ENCODE measurements around the gene KIF6.

KIF6 gene

DNA sequence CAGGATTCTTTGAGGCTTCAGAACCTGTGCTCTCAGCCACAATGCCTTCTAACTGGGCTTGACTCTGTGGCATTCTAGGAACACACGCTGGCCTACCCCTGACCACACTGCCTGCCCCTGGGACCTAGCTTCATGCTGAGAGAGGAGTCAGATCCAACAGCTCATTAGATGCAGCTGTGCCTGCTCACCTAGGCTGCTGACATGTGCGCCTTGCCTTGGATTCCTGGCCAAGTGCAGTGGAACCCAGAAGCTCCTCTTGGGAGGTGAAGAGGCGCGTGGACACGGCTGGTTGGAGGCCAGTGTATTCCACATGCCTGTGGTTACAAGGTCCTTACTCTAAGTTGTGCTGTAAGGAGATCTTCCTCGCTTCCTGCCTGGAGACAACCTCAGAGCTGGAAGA, 378.0 kb downstream of the KIF6 start:
- DNase-seq (ENCODE audit: low read depth): no peak

DNA sequence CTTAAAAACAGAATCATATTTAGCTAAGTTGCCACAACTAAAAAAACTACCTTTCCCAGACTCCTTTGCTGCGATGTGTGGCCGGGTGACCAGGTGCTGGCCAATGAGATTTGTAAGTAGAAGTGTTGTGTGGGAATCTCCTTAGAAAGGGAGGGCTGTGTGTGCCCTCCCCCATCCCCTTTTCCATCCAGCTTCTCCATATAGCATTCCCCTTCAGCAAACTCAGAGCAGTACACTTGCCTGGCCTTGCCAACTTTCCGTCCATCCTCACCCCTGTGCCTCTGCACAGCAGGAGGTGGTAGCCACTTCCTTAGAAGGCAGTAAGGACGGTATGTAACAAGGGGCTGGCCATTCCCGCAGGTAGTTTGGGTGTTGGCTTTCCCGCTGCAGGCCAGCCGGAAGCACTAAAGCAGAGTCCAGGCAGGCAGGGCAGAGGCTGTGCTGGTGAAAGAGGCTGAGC, 380.4 kb downstream of the KIF6 start:
- no peak for DNase-seq (ENCODE audit: low read depth)

DNA sequence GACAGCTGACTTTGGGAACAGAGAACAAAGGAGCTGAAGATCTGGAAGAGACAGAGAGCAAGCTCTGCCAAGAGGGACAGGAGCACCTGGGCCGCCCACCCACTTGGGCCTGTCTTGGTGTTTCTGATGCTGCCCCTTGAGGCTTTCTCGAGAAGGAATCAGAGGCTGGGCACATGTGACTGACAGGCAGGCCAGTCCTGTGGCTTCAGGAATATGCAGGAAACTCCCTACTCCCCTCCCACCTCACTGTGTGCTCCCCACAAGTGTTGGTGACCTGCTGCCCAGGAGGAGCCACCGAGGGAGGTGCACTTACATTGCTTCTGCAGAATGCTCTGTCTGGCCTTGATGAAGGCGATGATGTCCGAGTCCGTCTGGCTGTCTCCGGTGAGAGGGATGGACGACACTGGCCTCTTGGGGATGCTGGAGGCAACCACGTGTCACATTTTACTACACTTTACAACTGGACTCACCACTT, 381.8 kb downstream of the KIF6 start:
- no peak for DNase-seq (ENCODE audit: low read depth)

DNA sequence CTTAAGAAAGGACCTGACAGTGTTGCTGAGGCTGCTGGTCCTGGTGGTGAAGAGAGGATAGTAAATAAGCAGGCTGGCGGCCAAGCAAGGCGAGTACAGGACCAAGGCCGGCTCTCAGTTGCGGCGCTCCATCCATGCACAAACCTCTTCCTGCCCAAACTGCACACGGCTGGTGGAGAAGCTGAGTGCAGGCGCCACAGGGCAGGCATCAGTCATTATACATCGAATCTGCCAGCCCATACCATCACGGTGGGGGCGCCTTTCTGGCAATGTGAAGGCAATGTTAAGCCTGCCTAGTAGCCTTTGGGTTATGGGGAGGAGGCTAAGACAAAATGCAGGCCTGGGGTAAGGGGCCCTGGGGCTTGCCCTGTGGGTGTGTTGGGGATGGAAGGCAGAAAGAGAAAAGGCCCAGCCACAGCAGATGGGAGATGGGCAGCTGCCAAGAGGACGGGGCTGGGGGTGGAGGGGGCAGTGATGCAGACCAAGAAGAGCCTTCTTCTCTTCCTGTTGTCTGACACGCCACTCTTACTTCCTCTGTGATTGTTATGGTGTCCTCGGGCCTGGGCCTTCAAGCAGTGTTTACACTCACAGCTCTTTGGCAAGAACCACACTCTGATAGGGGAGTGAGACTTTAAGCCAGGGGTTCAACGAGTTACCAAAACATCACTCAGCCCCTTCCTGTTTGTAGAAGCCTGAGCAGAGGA, 382.4 kb downstream of the KIF6 start:
- no peak for DNase-seq (ENCODE audit: low read depth)

DNA sequence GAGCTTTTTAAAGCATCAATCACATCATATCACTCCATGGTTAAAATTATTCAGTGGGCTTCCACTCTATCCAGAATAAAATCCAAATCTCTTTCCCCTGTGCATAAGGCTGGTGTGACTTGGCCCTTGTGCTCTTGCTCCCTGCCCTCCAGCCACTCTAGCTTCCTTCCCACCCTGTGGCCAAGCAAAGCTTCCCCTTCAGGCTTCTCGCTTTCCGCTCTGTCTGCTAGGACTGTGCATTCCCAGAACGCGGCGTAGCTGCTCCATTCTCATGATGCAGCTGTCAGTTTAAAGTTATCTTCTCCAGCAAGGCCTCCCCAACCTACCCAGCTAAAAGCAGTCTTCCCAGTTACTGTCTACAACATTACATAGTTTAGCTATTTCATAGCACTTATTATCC, 383.3 kb downstream of the KIF6 start:
- DNase-seq (ENCODE audit: low read depth): no peak

DNA sequence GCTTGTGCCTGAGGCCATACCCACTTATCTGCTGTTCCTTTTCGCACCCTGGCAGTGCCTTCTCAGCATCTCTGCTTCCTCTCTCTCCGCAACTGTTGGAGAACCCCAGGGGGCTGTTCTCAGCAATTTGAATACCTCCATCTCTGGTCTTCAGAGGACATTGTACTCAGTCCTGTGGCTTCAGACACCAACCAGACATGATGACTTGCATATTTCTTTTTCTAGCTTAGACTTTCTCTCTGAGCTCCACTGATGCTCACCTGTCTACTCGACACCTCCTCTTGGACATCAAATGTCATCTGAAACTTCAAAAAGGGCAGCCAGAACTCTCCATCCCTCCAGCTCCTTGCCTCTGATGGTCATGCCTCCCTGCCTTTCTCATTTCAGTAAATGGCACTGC, 383.9 kb downstream of the KIF6 start:
- DNase-seq (ENCODE audit: low read depth): no peak

DNA sequence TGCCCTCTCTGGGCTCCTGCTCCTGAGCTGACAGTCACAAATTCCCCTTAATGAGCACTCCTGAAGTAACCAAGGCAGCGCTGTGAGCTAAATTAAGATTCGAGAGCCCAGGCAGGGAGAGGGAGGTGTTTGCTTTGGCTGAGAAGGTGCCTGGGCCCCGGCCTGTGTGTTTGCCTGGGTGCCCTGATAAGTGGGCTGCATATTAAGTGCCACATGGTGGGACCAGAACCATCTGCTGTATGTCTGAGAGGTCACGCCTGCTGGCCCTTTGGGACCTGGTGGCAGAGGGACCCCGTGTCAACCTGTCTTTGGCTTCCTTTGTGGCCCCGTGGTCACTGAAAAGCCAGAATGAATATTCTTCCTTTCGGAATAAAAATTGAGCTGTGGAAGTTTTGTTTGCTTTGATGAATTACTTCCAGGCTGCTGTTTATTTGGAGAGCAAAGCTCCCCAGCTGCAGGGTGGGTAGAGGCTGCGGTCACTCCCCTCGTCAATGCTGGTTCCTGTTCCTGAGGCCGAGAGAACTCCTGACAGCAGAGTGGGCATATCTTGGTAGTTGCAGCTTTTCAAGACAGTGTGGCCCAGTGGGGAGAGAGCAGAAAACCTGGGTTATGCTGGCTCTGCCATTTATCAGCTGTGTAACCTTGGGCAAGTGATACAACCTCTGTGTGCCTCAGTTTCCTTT, 385.2 kb downstream of the KIF6 start:
- no peak for DNase-seq (ENCODE audit: low read depth)

DNA sequence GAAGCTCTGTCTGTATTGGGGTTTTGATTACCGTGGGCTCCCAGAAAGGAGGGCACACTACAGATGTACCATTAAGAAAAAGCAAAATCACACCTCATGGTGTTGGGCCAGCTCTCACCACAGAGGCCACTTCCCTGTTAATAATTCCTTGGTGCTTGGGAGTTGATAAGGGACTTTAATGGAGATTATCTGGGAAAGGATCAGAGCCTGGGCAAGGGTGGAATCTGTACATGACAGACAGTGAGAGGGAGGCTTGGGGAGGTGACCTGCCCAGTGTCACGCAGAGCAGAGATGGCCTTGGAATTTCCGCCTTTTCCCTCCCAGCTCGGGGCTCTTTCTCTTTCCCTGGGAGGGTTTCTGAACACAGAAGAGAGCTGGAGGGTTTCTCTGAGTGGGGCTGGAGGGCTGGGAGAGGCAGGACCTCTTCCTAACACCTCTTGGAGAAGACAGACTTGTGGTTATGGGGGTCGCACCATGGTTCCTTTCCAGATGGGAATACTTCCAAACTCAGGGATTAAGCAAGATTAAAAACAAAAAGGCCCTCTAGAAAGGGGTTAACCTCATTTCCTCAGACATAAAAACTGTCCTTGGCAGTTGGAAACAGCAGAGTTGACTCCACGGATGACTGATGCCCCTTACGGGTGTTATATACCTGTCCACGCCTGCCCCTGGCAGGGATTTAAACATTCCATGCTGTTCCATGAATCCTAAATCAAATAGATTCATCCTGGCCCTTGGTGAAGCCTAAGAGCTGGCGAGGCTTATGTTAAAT, 385.9 kb downstream of the KIF6 start:
- DNase-seq (ENCODE audit: low read depth): no peak

DNA sequence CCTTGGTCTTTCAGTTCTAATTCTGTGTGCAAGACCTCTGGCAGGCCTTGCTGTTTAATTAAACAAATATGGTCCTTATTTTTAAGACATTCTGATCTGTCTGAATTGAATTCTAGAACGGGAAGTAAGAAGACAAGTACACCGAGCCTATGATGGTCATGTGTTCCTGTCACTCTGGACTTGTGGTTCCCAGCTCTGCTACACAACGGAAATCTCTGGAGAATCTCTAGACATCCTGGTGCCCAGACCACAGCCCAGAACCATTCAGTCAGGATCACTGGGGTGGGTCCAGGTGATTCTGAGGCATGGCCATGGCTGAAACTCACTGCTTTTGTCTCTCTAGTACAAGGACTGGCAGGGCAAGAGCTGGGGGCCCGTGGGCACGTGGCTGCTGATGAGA, 386.8 kb downstream of the KIF6 start:
- no peak for DNase-seq (ENCODE audit: low read depth)

DNA sequence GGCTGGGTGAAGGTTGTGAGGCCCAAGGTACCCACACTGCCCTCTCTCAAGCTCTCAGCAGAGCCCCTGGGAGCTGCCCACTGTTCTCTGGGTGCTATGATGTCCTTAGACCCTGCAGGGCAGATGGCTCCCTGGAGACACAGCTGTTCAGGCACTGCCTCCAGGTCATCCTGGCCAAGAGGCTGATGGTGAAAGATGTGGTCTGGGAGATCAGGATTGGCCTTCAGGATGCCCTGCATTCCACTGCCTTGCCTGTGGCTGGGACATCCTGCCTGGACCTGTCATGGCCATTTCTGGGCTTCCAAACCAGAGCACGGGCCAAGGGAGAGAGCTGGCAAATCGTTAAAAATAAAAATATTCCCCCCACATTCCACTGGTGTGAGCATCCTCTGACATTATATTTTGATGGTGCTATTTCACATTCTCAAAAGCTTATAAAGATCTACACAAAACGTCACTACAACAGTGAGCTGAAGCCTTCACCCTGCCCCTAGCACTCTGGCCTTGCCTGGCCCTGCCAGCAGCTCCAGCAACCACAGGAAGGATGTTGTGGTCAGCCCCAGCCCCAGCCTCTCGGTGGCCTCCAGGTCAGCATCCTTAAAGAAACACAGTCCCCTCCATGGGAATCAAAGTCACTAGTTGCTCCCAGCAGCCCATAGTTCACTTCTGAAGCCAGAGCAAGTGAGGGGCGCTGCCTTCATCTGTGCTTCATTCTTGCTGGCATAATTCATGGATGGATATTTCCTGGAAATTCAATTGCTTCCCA, 389.2 kb downstream of the KIF6 start:
- DNase-seq (ENCODE audit: low read depth): no peak

DNA sequence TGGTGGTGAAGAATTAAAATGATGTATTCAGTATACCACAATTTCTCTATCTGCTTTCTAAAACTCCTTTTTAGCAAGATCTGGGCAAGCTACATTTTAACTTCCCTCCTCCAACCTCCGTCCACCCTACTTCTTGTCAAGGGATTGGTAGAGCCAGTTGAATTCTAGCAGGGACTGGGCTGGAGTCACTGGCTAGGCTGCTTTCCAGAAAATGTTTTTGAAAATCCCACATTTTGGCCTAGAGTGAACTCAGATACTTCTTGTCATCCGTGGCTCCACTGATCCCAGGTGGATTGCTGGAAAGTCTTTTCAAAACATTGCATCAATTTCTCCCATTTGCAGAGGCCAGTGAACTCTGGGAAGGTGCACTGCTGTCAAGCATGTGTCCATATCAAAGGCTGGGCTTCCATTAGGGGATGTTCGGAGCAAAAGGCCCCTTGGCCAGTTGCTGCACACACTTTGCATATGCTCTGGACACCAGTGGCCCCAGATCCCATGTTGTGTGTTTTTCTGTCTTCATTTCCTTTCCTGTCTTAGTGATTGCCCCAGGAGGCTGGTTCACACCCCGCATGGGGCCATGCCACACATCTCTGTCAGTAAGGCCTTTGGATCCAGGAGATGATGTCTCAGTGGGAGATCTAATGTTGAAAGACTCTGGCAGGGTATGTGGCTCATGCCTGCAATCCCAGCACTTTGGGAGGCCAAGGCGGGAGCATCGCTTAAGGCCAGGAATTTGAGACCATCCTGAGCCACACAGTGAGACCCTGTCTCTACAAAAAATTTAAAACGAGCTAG, 391.4 kb downstream of the KIF6 start:
- no peak for DNase-seq (ENCODE audit: low read depth)

DNA sequence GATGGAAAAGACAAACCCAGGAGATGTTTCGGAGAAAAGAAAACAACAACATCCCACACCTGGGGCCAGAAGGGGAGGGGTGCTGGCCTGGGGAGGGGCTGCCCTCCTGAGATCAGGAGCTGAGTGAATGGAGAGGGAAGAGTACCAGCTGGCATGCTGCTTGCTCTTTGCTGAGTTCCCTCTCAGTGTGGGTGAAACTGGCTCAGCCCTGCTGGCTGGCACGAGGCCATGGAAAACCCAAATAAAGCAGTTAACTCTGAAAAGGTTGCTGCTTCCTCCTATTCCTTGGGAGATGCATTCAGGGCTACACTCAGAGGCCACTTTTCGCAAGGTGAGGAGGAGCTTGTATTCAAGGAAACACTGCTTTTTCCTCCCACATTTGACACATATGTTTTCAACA, 394.7 kb downstream of the KIF6 start:
- no peak for DNase-seq (ENCODE audit: low read depth)

DNA sequence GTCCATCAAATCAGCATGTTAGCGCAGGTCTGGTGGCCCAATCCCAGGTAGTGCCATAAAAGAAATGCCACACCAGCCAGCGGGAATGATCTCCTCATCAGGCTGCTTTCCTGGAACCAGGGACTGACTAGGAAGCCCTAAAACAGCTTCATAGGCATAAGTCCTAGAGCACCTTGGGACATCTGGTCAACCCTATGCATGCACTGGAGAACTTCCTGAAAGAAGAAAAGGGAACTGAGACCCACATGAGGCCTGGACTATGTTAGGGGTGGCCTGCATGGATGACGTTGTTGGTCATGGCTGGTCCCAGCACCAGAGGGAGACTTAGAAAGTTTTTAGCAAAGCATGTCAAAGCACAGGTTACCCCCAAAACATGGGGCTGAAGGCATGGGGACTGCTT, 395.2 kb downstream of the KIF6 start:
- DNase-seq (ENCODE audit: low read depth): no peak

DNA sequence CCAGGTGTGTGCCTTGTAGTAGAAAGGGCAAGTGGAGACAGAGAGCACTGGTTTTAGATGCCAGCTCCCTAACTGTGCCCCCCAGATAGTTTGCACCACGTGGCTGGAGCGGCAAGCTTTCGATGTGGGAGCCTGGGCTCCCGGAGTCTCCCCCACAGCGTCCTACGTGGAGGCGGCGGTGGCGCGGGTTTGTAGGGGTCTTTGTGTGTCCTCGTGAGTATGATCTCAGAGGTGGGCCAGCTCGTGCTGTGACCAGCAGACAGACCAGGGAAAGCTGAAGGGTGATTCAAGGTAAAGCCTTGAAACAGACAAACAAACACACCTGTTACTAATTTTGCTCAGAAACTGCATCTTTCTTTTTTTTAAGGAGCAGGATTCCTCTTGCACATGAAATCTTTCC, 397.1 kb downstream of the KIF6 start:
- no peak for DNase-seq (ENCODE audit: low read depth)

DNA sequence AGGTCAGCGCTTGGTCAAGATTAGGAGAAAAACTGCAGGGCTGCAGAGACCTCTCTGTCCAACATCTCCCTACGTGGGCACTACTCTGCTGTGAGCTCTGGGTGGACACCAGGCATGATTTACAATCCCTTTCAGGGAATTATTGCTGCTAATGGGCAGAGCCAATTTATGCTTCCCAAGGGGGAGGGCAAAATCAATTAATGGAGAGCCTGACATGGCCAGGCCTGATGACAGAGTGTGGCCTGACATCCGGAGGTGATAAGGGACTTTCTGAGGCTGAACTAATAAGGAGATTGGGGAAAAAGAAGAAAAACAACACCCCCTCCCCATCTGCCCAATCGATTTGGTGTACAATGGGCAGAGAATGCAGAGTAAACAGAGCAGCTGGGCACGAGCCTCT, 397.7 kb downstream of the KIF6 start:
- DNase-seq (ENCODE audit: low read depth): no peak

DNA sequence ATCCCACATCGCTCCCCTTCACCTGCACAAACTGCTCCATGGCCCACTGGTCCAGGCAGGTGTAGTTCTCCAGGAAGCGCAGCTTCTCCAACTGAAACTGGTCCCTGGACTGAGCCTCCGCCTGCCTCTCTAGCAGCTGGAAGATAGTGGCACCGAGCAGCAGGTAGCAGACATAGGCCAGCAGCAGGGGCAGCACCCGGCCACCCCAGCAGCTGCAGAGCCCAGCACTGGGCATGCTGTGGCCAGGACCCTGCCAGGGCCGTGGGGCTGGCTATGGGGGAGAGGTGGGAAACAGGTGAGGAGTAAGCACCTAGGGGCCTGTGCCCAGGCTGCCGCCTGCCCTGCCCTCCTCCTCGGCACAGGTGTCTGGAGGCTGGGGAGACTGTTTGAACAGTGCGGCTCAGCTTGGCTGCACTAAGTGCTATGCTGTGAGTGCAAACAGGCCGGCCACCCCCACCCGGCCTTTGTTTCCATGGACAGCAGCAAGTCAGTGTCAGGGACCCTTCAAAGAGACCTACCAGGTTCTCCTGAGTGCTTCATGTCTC, 402.8 kb downstream of the KIF6 start, which contains the start of gene KCNK16:
Gene KCNK16, minus strand, starts transcription at position 397 of the 545 bp plus-strand sequence. Its CDS starts 162 bp downstream, at position 235.
- DNase-seq (ENCODE audit: low read depth): no peak

DNA sequence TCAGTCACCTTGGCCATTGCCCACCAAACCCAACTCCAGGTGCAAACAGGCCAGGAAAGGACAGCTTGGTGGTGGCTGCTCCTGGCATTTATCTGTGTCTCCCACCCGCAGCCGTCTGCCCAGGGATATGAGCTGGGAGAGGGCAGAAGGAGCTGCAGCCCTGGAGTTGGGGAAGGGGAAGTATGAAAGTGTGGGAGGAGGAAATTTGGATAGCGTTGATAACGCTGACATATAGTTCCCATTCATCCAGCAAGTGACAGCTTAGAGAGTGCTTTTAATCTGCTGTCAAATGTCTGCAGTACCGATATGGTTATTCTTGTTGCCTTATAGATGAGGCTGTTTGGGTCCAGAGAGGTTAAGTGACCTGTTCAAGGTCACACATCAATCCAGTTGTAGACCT, 403.4 kb downstream of the KIF6 start:
- no peak for DNase-seq (ENCODE audit: low read depth)

DNA sequence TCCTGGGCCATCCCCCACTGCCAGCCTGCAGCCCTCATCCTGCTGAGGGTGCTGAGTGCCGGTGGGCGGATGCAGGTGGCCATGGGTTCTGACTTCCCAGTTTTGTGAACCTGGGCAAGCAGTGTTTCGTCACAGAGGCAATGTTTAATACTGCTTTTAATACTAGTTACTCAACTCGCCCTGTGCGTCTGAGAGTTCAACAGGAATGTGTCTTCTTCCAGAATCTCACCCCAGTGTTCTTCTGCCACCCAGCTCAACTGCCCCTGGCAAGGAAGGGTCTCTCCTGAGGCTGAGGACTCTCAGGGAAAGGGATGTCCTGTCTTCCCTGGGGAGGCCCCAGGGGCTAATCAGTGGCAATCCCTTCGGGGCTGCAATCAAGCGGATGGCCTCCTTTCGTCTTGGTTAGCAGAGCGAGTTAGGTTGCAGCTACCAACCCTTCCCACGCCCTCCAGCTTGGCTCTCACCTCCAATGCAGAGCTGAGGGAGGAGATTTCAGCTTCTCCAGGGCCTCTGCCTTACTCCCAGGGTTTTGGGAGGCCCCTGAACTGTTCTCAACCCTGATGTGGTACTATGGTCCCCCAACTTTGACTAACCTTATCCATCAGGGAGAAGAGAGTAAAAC, 404.7 kb downstream of the KIF6 start:
- no peak for DNase-seq (ENCODE audit: low read depth)

DNA sequence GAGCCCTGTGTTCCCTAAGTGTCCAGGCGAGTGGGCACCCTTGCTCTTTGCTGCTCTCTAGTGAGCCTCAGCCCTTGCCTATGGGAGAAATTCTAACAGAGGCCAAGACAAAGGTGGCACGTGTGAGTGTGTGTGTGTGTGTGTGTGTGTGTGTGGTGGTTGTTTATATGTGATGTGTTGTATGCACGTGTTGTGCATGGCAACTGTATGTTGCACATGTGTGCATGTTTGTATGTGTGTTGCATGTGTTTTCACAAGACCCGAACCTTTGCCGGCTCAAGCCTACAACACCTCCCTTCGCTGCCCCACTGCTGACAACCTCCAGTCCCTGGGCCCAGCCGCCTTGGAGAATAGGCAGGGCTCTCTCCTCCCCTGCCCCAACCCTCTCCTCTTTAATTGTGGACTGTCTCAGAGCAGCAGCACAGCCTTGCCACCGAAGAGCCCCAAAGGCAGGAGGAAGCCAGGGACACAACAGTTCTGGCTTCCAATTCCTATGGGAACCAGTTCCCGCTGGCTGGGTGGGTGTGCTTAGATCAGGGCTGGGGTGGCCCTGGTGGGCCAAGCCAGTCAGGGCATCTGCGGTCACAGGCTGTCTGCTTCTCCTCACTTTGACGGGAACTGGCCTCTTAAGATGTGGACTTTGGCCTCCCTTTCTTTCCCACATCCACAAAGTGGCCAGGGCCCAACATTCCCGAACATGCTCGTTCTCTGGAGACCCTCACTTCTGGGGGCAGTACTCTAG, 405.4 kb downstream of the KIF6 start:
- no peak for DNase-seq (ENCODE audit: low read depth)

DNA sequence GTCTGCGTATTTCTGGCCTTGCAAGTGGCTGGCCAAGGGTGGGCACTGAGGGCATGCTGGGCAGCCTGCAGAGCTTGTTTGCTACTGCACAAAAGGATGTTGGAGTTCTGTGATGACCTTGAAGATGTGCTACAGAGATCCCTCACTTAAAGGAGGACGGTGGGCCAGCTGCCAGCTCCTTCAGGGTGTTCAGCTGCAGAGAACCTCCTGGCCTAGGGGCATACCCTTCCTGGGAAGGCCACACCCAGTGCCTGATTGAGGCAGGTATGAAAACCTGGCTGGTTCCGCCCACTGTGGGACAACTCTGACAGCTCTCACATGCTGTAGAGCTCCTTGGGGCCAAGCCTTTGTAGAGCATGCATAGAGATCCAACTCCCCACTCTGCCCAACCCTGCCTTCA, 408.0 kb downstream of the KIF6 start:
- DNase-seq (ENCODE audit: low read depth): no peak

All from stimulated activated CD8-positive, alpha-beta memory T cell treated with anti-CD3 and anti-CD28 coated beads, Interleukin-7, amount 100 ng/mL, for 24 hours (primary cell).